ENCODE measurements around the gene TSPAN15. TPM values are rescaled to one million over a fixed set of nuclear protein-coding genes. Genes with fewer than 3 reads are reported as not detected.

TSPAN15 gene
- total RNA-seq, 1 experiment from 2014 or later = 7.7 TPM

DNA sequence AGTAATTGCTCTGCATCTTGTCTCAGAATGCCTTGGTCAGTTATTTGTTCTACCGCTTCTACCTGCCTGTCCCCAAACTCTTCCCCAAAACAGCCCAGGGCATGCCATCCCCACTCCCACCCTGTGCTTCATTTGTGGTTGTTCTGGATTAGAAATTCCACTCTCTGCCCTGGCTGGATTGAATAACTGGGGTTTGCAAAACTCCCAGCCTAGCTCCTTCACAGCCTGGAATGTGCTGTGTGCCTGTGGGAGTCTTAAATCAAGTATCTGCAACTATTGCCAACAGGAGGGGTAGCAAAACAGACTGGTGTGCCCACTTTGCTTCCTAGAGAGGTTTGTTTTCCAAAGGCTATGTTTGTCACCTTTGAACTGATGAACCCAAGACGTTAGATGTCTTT, 24.2 kb downstream of the TSPAN15 start:
- no peak overlapping the region for H3K27ac ChIP-seq (ENCODE audit: insufficient read length, low read depth, low read length)
- no peaks in the 10 kb centered on the region for H3K27me3 ChIP-seq (ENCODE audit: insufficient read depth, low read length)
- TF ChIP-seq, protein P1, sequence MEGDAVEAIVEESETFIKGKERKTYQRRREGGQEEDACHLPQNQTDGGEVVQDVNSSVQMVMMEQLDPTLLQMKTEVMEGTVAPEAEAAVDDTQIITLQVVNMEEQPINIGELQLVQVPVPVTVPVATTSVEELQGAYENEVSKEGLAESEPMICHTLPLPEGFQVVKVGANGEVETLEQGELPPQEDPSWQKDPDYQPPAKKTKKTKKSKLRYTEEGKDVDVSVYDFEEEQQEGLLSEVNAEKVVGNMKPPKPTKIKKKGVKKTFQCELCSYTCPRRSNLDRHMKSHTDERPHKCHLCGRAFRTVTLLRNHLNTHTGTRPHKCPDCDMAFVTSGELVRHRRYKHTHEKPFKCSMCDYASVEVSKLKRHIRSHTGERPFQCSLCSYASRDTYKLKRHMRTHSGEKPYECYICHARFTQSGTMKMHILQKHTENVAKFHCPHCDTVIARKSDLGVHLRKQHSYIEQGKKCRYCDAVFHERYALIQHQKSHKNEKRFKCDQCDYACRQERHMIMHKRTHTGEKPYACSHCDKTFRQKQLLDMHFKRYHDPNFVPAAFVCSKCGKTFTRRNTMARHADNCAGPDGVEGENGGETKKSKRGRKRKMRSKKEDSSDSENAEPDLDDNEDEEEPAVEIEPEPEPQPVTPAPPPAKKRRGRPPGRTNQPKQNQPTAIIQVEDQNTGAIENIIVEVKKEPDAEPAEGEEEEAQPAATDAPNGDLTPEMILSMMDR (conservative IDR thresholded peaks at IDR 0.05) = no peak
- no peak overlapping the region for H4K91ac ChIP-seq (ENCODE audit: insufficient read length, low read depth, low read length)
- H3K56ac ChIP-seq (ENCODE audit: insufficient read length, low read depth, low read length) = no peak overlapping the region
- no peak overlapping the region for H3K18ac ChIP-seq (ENCODE audit: insufficient read length, low read depth, low read length)
- no peak overlapping the region for H3K23ac ChIP-seq (ENCODE audit: insufficient read length, low read depth, low read length)
- no peak overlapping the region for H4K8ac ChIP-seq (replicated peaks; ENCODE audit: insufficient read length, low read depth, low read length)
- no peak overlapping the region for H2BK12ac ChIP-seq (ENCODE audit: insufficient read length, low read depth, low read length)
- H2AK5ac ChIP-seq (ENCODE audit: insufficient read length, low read length) = no peak overlapping the region
- Mint-ChIP-seq H3K4me3 (no peak overlapping the region), H3K36me3 (ENCODE audit: insufficient read depth in 1 of 3, low read depth in 3 of 3) (peaks cover 0 to 1% (median 0%) of the 10 kb centered on the region in 3 experiments; a peak in 1 of 7 replicates), H3K27me3 (ENCODE audit: low read depth) (peaks cover 12% of the 10 kb centered on the region), H3K4me1 (peaks cover 11 to 19% of the 10 kb centered on the region in 2 experiments), H3K27ac (no peak overlapping the region), H3K9me3 (no peaks in the 10 kb centered on the region)
- no peak overlapping the region for H3K9ac ChIP-seq (ENCODE audit: extremely low read depth, insufficient read length, low read length)
- H3K4ac ChIP-seq (ENCODE audit: low read depth, low read length) = no peak overlapping the region
- no peak overlapping the region for H3T11ph ChIP-seq (ENCODE audit: low read length)
- no peak overlapping the region for H4K5ac ChIP-seq (ENCODE audit: insufficient read length, low read depth, low read length)
- no peaks in the 10 kb centered on the region for H3K23me2 ChIP-seq (ENCODE audit: insufficient read length, low read depth, low read length, poor library complexity, severe bottlenecking)
- no peak overlapping the region for H2AFZ ChIP-seq (ENCODE audit: low read length)
- no peak overlapping the region for H2BK5ac ChIP-seq (ENCODE audit: insufficient read length, low read length)
- H3K79me2 ChIP-seq (ENCODE audit: insufficient read depth, low read length) = no peaks in the 10 kb centered on the region
- H3K79me1 ChIP-seq (ENCODE audit: insufficient read depth, low read depth, low read length, poor library complexity, severe bottlenecking) = no peaks in the 10 kb centered on the region
- no peaks in the 10 kb centered on the region for H4K20me1 ChIP-seq (ENCODE audit: control insufficient read depth, insufficient read depth, insufficient read length)
- no peaks in the 10 kb centered on the region; the same call in 1 of the 2 replicates for H3K4me1 ChIP-seq (ENCODE audit: insufficient read depth, low read length)
- H3K14ac ChIP-seq (ENCODE audit: insufficient read depth, low read length) = no peak overlapping the region
- H3K9me3 ChIP-seq (ENCODE audit: control insufficient read depth, low read depth, low read length) = no peaks in the 10 kb centered on the region
- no peak overlapping the region for H2BK15ac ChIP-seq (ENCODE audit: low read depth, low read length)
- DNase-seq = no peak
- H3K4me2 ChIP-seq (ENCODE audit: insufficient read depth, insufficient read length, low read length) = no peak overlapping the region
- no peak overlapping the region for H2BK20ac ChIP-seq (ENCODE audit: low read depth, low read length, poor library complexity, severe bottlenecking)
- no peak overlapping the region for H2BK120ac ChIP-seq (ENCODE audit: low read depth, low read length, poor library complexity, severe bottlenecking)
- no CpG with 5 or more reads among the region's 2 CpGs for WGBS (ENCODE audit: extremely low coverage, insufficient read length, low lambda C conversion rate)

Measured in H9 (cell line).